HG02884 (cell line): ENCODE results near the gene MTFMT.
"Not testable (repeated sequence)": the region's sequence is repeated elsewhere in the genome, so short reads cannot be mapped to it uniquely, and the experiment has no call there.

ENCODE experiments used
- ATAC-seq: cut with Tn5 transposase; IDR thresholded peaks from one replicate; pipeline ENCODE4 v1.9.1; 2021; ENCODE audit warnings: mild to moderate bottlenecking, moderate library complexity; ENCODE audit not compliant: unreplicated experiment

The MTFMT gene

GRCh38 chr15:65028921-65029735 lies at the start of gene MTFMT:
MTFMT (minus strand) TSS chr15:65029639; CDS start chr15:65029613, 26 bp downstream.
- peak; percentile 68 for ATAC-seq

- no peak for ATAC-seq
Measured at GRCh38 chr15:65077981-65078352, 48.5 kb upstream of the MTFMT start.

- no peak for ATAC-seq
Measured at GRCh38 chr15:65077291-65077980, 48.0 kb upstream of the MTFMT start.

GRCh38 chr15:65076486-65077290 lies 47.2 kb upstream of the MTFMT start, which contains the start of gene KBTBD13:
KBTBD13 (plus strand) TSS chr15:65076746; CDS start chr15:65076816, 70 bp downstream.
- ATAC-seq, result no peak

GRCh38 chr15:65075607-65076395 lies 46.4 kb upstream of the MTFMT start:
- not testable (repeated sequence) for ATAC-seq

- not testable (repeated sequence) for ATAC-seq
Measured at GRCh38 chr15:65074946-65075345, 45.5 kb upstream of the MTFMT start.

GRCh38 chr15:65072617-65073016 lies 43.2 kb upstream of the MTFMT start:
- ATAC-seq, result no peak

GRCh38 chr15:65072027-65072426 lies 42.6 kb upstream of the MTFMT start:
- no peak for ATAC-seq

- no peak for ATAC-seq
Measured at GRCh38 chr15:65071381-65071811, 42.0 kb upstream of the MTFMT start.

- ATAC-seq, result no peak
Measured at GRCh38 chr15:65069779-65070546, 40.5 kb upstream of the MTFMT start.

- ATAC-seq, result no peak
Measured at GRCh38 chr15:65069179-65069578, 39.7 kb upstream of the MTFMT start.

GRCh38 chr15:65068403-65068788 lies 39.0 kb upstream of the MTFMT start:
- ATAC-seq, result no peak

GRCh38 chr15:65067645-65068402 lies 38.4 kb upstream of the MTFMT start, which contains the start of gene RASL12:
RASL12 (minus strand) TSS chr15:65067991; CDS start chr15:65067835, 156 bp downstream.
- no peak for ATAC-seq

GRCh38 chr15:65067317-65067644 lies 37.8 kb upstream of the MTFMT start:
- no peak for ATAC-seq

GRCh38 chr15:65066635-65067316 lies 37.3 kb upstream of the MTFMT start:
- no peak for ATAC-seq

- no peak for ATAC-seq
Measured at GRCh38 chr15:65066001-65066634, 36.7 kb upstream of the MTFMT start.

- ATAC-seq, result no peak
Measured at GRCh38 chr15:65062726-65063125, 33.3 kb upstream of the MTFMT start.

- ATAC-seq, result no peak
Measured at GRCh38 chr15:65062061-65062460, 32.6 kb upstream of the MTFMT start.
